PC-9 (cell line): ENCODE data around the gene SLC26A6. TPM values are rescaled to one million over a fixed set of nuclear protein-coding genes. Genes with fewer than 3 reads are reported as not detected.

ENCODE experiments used
- BruUV-seq: library from RNA; stranded (reverse); fragments of 400-500 nt; replicated peaks from 2 replicates; lab custom pipeline; 2021; lab: Mats Ljungman, UMichigan
- CTCF ChIA-PET: fragments of 300-600 bp; sonication (Branson Sonifier 250); formaldehyde crosslinking; loops from one replicate; lab custom pipeline; 2022; ENCODE audit warnings: antibody characterized with exemption; lab: Charles Lee
- POLR2A ChIA-PET: fragments of 300-600 bp; sonication (Branson Sonifier 250); formaldehyde crosslinking; loops from one replicate; lab custom pipeline; 2022; ENCODE audit warnings: antibody characterized with exemption; ENCODE audit not compliant: unreplicated experiment; lab: Charles Lee
- DNase-seq, 2 experiments: peaks; one replicate each; pipeline versions ENCODE4 v3.0.0 to v3.0.0-alpha.2; 2015 to 2022; ENCODE audit warnings: mixed read lengths in 1 of 2
- H2AFZ ChIP-seq: fragments of 200-600 bp; sonication (generic); 2 replicates; pipeline ENCODE4 v1.8.1; 2017; ENCODE audit warnings: antibody characterized with exemption
- H3F3A ChIP-seq: fragments of 200-600 bp; sonication (generic); 2 replicates; pipeline ENCODE4 v1.8.1; 2017; ENCODE audit warnings: antibody characterized with exemption, mild to moderate bottlenecking, low read depth; ENCODE audit not compliant: insufficient read depth
- H3K27ac ChIP-seq: fragments of 200-600 bp; sonication (generic); 2 replicates; pipeline ENCODE4 v1.6.1; 2016; ENCODE audit warnings: mixed run types
- H3K27me3 ChIP-seq: fragments of 200-600 bp; sonication (generic); 2 replicates; pipeline ENCODE4 v1.6.1; 2016; ENCODE audit warnings: low read depth, mixed run types; ENCODE audit not compliant: insufficient read depth
- H3K36me3 ChIP-seq: fragments of 200-600 bp; sonication (generic); 2 replicates; pipeline ENCODE4 v1.6.1; 2016; ENCODE audit warnings: low read depth, mixed run types
- H3K4me1 ChIP-seq: fragments of 200-600 bp; sonication (generic); replicated peaks from 2 replicates; pipeline ENCODE4 v1.6.1; 2016; ENCODE audit warnings: mixed run types; ENCODE audit not compliant: insufficient read depth
- H3K4me2 ChIP-seq: fragments of 200-600 bp; sonication (generic); 2 replicates; pipeline ENCODE4 v1.6.1; 2017; ENCODE audit warnings: mixed run types
- H3K4me3 ChIP-seq: fragments of 200-600 bp; sonication (generic); 2 replicates; pipeline ENCODE4 v1.6.1; 2016; ENCODE audit warnings: mixed run types
- H3K79me2 ChIP-seq: fragments of 200-600 bp; sonication (generic); 2 replicates; pipeline ENCODE4 v1.6.1; 2017; ENCODE audit warnings: low read depth, mixed run types
- H3K9me2 ChIP-seq: fragments of 200-600 bp; sonication (generic); 2 replicates; pipeline ENCODE4 v1.8.1; 2017; ENCODE audit warnings: mild to moderate bottlenecking; ENCODE audit not compliant: insufficient read depth
- H3K9me3 ChIP-seq: fragments of 200-600 bp; sonication (generic); 2 replicates; pipeline ENCODE4 v1.8.1; 2016; ENCODE audit warnings: low read depth; ENCODE audit not compliant: insufficient read depth
- H4K20me1 ChIP-seq: fragments of 200-600 bp; sonication (generic); 2 replicates; pipeline ENCODE4 v1.8.1; 2017; ENCODE audit not compliant: insufficient read depth
- CTCF ChIP-seq: fragments of 200-600 bp; sonication (generic); conservative IDR thresholded peaks from 2 replicates; pipeline ENCODE4 v1.6.1; 2017; ENCODE audit warnings: mixed run types, antibody characterized with exemption, mild to moderate bottlenecking, moderate library complexity
- EZH2 ChIP-seq: fragments of 200-600 bp; sonication (generic); IDR thresholded peaks from 2 replicates; pipeline ENCODE4 v1.8.0; 2017; ENCODE audit warnings: antibody characterized with exemption, low read depth
- intact Hi-C: fragments of 100-400 bp; cut with micrococcal nuclease; formaldehyde crosslinking; loops from one replicate; pipeline ENCODE4 v1.10.0; 2022; ENCODE audit not compliant: unreplicated experiment
- total RNA-seq: library from RNA; stranded (reverse); gene quantifications from 2 replicates; pipeline ENCODE4 v1.2.3, GENCODE V29; 2021

Gene SLC26A6
- total RNA-seq, 1 experiment from 2014 or later, result 18.7 TPM

GRCh38 chr3:48661501-48662144 is 26.4 kb upstream of the SLC26A6 start:
- H3K4me2 ChIP-seq, result no peak overlapping the region
- peak in 1 of 2 experiments; percentile 41 for DNase-seq

GRCh38 chr3:48660800-48661400 is 25.6 kb upstream of the SLC26A6 start:
- H3K4me3 ChIP-seq, result no peak overlapping the region
- H3F3A ChIP-seq, result peaks cover 10% of the 10 kb centered on the region; the same call in 1 of the 2 replicates
- no peaks in the 10 kb centered on the region for H3K79me2 ChIP-seq
- no peaks in the 10 kb centered on the region for H3K36me3 ChIP-seq
- CTCF ChIA-PET, result interaction anchor here (0.6 kb wide), 2 partner anchors 105 to 225 kb away, joined by 3 read pairs; no protein-coding TSS in a partner anchor
- POLR2A ChIA-PET, result no interaction called here
- H3K4me1 ChIP-seq, result 0 out of 2 replicates have a peak, but pooled peaks cover 4% of the 10 kb centered on the region
- no peak for DNase-seq
- intact Hi-C loops, result loop anchor here (5.0 kb wide), 2 partner anchors 64 to 219 kb away; partner anchors contain the start of genes CCDC51, COL7A1 and TMA7
- H2AFZ ChIP-seq, result no peak overlapping the region
- no peak overlapping the region for H3K27ac ChIP-seq
- no TSS peak for BruUV-seq
- H3K9me2 ChIP-seq, result no peaks in the 10 kb centered on the region
- no peaks in the 10 kb centered on the region for H4K20me1 ChIP-seq
- no peak for TF ChIP-seq CTCF
- no peak for TF ChIP-seq EZH2
- H3K4me2 ChIP-seq, result no peak overlapping the region
- no peaks in the 10 kb centered on the region for H3K27me3 ChIP-seq
- no peaks in the 10 kb centered on the region; the same call in 1 of the 2 replicates for H3K9me3 ChIP-seq

More at GRCh38 chr3:48661501-48662144, 26.4 kb upstream of the SLC26A6 start:
- Histone ChIP-seq H3K4me3 (no peak overlapping the region), H2AFZ (no peak overlapping the region), H3K79me2 (no peaks in the 10 kb centered on the region), H3K27ac (no peak overlapping the region), H3F3A (peaks cover 10% of the 10 kb centered on the region; the same call in 1 of the 2 replicates), H3K4me1 (0 out of 2 replicates have a peak, but pooled peaks cover 4% of the 10 kb centered on the region), H3K36me3 (no peaks in the 10 kb centered on the region), H3K27me3 (no peaks in the 10 kb centered on the region), H4K20me1 (no peaks in the 10 kb centered on the region), H3K9me2 (no peaks in the 10 kb centered on the region), H3K9me3 (no peaks in the 10 kb centered on the region; the same call in 1 of the 2 replicates)
- intact Hi-C loops, result loop anchor here (5.0 kb wide), 2 partner anchors 64 to 219 kb away; partner anchors contain the start of genes CCDC51, COL7A1 and TMA7
- no TSS peak for BruUV-seq
- CTCF ChIA-PET, result interaction anchor here (0.6 kb wide), 2 partner anchors 106 to 225 kb away, joined by 3 read pairs; no protein-coding TSS in a partner anchor
- POLR2A ChIA-PET, result interaction anchor here (0.6 kb wide), 1 partner anchor 30 kb away, joined by 4 read pairs; no protein-coding TSS in a partner anchor
- TF ChIP-seq EZH2 (no peak), CTCF (no peak)

- H3K4me2 ChIP-seq, result no peak overlapping the region
- intact Hi-C loops, result no loop called here
- no peaks in the 10 kb centered on the region for H3K36me3 ChIP-seq
- BruUV-seq, result no TSS peak
- H3K9me2 ChIP-seq, result no peaks in the 10 kb centered on the region
- H3K4me1 ChIP-seq, result no peaks in the 10 kb centered on the region
- H3K27ac ChIP-seq, result no peak overlapping the region
- no peaks in the 10 kb centered on the region for H3F3A ChIP-seq
- H3K4me3 ChIP-seq, result no peak overlapping the region
- DNase-seq, result no peak
- H3K79me2 ChIP-seq, result no peaks in the 10 kb centered on the region
- no peaks in the 10 kb centered on the region for H4K20me1 ChIP-seq
- TF ChIP-seq CTCF (no peak), EZH2 (no peak)
- ChIA-PET POLR2A (no interaction called here), CTCF (no interaction called here)
- no peak overlapping the region for H2AFZ ChIP-seq
- no peaks in the 10 kb centered on the region for H3K27me3 ChIP-seq
- no peaks in the 10 kb centered on the region; the same call in 1 of the 2 replicates for H3K9me3 ChIP-seq
Measured at GRCh38 chr3:48656841-48657281, 21.6 kb upstream of the SLC26A6 start.
